T47D (cell line): ENCODE data around the gene TNFAIP8L1.

Experiments used
- DNase-seq, 2 experiments: peaks; one replicate each; pipeline versions ENCODE4 v3.0.0 to v3.0.0-alpha.2; 2011 to 2012; ENCODE audit warnings: low read depth in 1 of 2, low spot score in 1 of 2
- JUND ChIP-seq: IDR thresholded peaks from 2 replicates; pipeline ENCODE4 v1.6.1; 2012; ENCODE audit warnings: low read depth
- in situ Hi-C: cut with HindIII; loops from 2 replicates; pipeline ENCODE4 v1.10.0; 2016; ENCODE audit warnings: low sequenced_read_pairs, low pct_unique_long_range_greater_than_20kb

The TNFAIP8L1 gene

DNA sequence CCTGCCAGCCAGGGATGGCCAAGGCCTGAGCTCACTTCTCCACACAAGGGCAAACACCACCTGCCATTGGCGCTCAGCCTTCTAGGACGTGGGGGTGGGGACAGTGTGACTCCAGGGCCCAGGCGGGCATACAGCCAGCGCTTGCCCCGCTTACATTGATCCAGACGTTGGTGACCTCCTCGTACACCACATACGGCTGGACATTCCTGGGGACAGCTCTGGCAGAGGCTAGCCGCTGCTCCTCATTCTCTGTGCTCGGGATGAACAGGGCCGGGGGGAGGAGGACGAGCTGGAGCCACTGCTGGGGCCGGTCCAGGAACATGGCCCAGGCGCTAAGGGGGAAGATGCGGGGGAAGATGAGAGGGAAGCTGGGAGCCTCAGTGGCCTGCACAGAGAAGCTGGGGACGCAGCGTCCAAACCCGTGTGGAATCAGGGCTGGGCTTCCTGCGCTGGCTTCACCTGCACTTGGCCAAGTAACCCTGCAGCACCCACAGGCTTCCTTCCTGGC, 56.0 kb downstream of the TNFAIP8L1 start:
- DNase-seq = no peak
- in situ Hi-C loops = no loop called here
- TF ChIP-seq JUND = no peak

DNA sequence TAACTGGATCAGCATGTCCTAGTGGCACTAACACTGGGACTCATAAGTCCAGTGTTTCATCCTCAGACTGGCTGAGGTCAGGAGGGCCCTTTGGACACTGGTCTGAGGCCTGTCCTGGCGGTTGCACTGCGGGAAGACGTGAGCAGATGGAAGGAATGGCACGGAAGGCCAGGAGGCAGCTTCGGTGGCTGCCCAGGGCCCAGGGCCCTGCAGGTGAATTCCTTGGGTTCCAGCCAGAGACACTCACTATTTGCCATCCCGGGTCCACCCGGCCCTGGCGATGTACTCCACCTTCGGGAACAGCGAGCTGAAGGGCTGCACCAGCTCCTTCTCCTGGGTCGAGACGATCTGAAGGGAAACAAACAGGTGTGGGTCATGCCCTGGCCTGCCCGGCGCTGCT, 58.0 kb downstream of the TNFAIP8L1 start:
- in situ Hi-C loops = no loop called here
- no peak for TF ChIP-seq JUND
- no peak for DNase-seq

DNA sequence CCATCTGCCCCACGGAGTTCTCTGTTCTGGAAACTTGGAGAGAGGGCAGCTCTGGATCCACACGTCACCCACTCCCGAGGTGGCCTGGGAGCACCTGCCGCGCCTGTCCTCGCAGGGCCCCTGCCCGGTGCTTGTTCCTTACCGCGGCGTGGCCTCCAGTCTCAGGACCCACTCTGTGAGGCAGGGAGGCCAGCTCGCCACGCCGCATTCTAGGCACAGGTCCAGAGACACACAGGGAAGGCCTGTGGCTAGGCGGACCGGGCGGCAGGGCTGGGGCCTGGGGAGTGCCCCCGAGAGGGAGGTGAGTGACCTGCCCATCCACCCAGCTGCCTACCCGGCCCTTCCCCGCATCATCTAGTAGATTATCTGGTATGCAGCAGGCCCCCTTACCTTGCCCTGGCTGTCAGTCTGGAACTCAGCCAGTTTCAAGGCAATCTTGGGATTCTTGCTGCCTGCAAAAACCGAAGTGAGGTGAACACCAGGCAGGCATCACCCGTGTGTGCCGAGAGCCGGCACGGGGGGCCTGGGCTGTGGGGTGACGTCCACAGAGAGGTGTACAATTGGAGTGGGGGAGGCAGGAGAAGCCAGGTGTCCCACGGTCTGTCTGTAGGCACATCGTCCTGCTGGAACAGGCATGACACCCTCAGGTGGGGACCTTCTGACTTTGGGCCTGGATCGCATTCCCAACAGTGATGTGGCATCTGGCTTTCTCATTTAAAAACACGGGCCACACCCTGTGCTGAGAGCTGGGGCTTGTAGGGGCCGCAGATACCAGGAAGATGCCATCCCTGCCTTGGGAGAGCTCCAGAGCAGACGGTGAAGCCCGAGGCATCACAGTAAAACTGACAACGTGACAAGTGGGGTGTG, 60.7 kb downstream of the TNFAIP8L1 start:
- no peak for DNase-seq
- in situ Hi-C loops = no loop called here
- TF ChIP-seq JUND = no peak

DNA sequence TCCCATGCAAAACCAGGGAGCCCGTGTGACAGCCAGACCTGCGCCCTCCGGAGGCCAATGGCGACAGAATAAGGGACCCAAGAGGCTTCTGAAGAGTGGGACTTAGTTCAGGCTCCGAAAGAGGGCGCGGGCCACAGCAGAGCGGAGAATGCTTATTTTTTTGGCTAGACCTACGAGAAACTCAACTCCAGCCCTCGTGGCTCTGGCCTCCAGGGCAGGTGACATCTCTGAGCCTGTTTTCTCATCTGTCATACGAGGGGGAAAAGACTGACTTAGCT, 61.3 kb downstream of the TNFAIP8L1 start:
- DNase-seq = no peak
- in situ Hi-C loops = no loop called here
- no peak for TF ChIP-seq JUND

DNA sequence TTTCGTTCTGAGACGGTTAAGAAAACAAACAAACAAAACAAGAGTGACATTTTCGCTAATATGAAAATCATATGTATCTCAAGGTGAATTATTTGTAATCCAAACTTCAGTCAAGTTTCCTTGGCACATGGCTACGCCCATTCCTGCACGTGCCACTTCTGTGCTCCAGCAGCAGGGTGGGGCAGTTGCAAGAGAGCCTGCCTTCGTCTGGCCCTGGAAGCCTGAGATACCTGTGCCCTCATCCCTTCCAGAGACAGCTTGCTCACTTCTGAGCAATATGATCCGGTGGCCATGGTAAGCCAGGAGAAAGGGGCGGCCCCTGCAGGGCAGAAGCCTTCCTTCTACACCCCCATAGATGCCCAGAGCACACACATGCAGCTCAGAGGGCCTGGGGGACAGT, 62.2 kb downstream of the TNFAIP8L1 start:
- no peak for DNase-seq
- in situ Hi-C loops = no loop called here
- TF ChIP-seq JUND = no peak

DNA sequence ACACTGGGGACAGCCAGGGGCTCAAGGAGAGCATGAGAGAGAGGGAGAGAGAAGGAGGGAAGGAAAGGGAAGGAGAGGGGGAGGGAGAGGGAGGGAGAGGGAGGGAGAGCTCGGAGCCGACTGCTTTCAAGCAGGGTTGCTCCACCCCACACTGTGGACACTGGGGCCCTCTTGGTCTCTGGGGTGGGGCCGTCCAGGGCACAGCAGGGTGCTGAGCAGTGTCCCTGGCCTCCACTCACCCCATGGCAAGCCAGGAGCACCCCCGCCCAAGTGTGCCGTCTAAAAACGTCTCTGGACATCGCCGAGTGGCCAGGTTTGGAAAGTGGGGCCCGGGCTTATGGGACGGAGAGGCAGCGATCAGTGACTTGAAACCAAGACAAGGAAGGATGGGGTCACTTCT, 63.4 kb downstream of the TNFAIP8L1 start:
- no peak for DNase-seq
- in situ Hi-C loops = no loop called here
- TF ChIP-seq JUND = no peak

DNA sequence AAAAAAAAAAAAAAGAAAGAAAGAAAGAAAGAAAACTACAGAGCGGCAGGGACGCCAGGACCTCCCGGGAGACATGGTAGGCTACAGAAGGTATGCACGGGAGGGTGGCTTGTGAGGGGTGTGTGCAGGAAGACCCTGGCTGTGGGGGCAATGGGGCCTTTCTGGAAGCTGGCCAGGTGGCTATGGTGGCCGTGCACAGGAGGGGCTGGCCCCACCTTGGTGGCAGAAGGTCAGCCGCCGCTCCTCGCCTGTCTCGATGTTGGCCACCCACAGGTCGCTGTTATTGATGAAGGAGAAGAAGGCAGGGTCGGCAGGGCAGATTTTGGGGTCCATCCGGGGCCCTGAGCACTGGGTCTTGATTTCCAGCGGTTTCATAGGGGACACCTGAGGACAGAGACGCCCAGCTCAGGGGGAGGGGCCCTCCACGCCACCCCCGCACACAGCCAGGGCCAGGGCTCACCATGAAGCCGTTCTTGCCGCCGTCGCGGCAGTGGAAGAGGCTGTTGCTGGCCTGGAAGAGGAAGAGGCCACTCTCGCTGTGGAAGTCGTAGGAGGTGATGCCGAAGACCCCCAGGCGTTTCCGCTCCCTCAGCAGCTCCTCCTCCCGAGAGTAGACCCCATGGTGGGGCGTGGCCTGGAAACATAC, 64.5 kb downstream of the TNFAIP8L1 start:
- DNase-seq = no peak
- TF ChIP-seq JUND = no peak
- in situ Hi-C loops = no loop called here

DNA sequence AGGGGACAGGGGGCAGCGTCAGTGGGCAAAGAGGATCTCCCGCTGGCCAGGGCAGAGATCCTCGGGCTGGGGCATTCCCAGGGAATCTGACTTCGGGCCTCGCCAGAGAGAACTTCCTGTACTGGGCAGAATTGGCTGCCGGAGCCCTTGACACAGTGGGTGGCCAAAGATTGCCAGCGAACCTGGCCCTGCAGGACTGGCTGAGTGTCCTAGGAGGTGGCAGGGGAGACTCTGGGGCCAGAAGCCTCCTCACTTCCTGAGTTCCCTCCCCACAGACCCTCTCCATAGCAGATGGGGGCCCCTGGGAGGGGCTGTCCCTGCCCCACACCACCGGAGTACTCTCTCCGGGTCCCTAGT, 65.0 kb downstream of the TNFAIP8L1 start:
- in situ Hi-C loops = no loop called here
- no peak for DNase-seq
- no peak for TF ChIP-seq JUND
